K562 (cell line): ENCODE results near the gene IQUB. TPM values are rescaled to one million over a fixed set of nuclear protein-coding genes. Genes with fewer than 3 reads are reported as not detected.

Source experiments
- AFF4 ChIP-seq: sonication (generic); formaldehyde crosslinking; IDR thresholded peaks from 2 replicates; pipeline ENCODE4 v1.8.0; 2023; ENCODE audit warnings: mild to moderate bottlenecking, missing genetic modification reagents
- BACH1 ChIP-seq: fragments of 200-800 bp; sonication (Bioruptor generic); IDR thresholded peaks from 2 replicates; pipeline ENCODE4 v1.6.1; 2016; ENCODE audit warnings: missing genetic modification characterization, missing compliant biosample characterization
- CREB5 ChIP-seq: fragments of 250-450 bp; sonication (Bioruptor Pico); IDR thresholded peaks from 2 replicates; pipeline ENCODE4 v1.5.0; 2020; ENCODE audit warnings: mild to moderate bottlenecking
- ELF2 ChIP-seq: fragments of 250-450 bp; sonication (Bioruptor Pico); IDR thresholded peaks from 2 replicates; pipeline ENCODE4 v1.5.0; 2021; ENCODE audit warnings: mild to moderate bottlenecking
- EP400 ChIP-seq: fragments of 450-650 bp; IDR thresholded peaks from 2 replicates; pipeline ENCODE4 v1.6.1; 2017; ENCODE audit warnings: antibody characterized with exemption, mild to moderate bottlenecking, moderate library complexity
- GABPB1 ChIP-seq: sonication (generic); formaldehyde crosslinking; IDR thresholded peaks from 2 replicates; pipeline ENCODE4 v1.8.0; 2022; ENCODE audit warnings: mild to moderate bottlenecking, missing genetic modification reagents
- HDAC6 ChIP-seq: IDR thresholded peaks from 2 replicates; pipeline ENCODE4 v1.6.1; 2012; ENCODE audit warnings: low read depth, mild to moderate bottlenecking, control low read depth, inconsistent platforms, low read length, moderate library complexity
- HNRNPL ChIP-seq: fragments of 200-400 bp; formaldehyde crosslinking; IDR thresholded peaks from 2 replicates; pipeline ENCODE4 v1.6.1; 2017; ENCODE audit warnings: low read depth, mild to moderate bottlenecking, low read length
- MBD2 ChIP-seq: sonication (generic); IDR thresholded peaks from 2 replicates; pipeline ENCODE4 v1.6.1; 2016; ENCODE audit warnings: low read depth, borderline replicate concordance
- MXD1 ChIP-seq: fragments of 250-450 bp; sonication (Bioruptor Pico); IDR thresholded peaks from 2 replicates; pipeline ENCODE4 v1.8.0; 2021; ENCODE audit warnings: borderline replicate concordance, mild to moderate bottlenecking, moderate library complexity; ENCODE audit not compliant: poor library complexity, severe bottlenecking
- RBM14 ChIP-seq: fragments of 200-400 bp; formaldehyde crosslinking; IDR thresholded peaks from 2 replicates; pipeline ENCODE4 v1.6.1; 2018; ENCODE audit warnings: low read depth, mild to moderate bottlenecking, low read length, moderate library complexity, borderline replicate concordance; ENCODE audit not compliant: insufficient read depth
- ZBTB11 ChIP-seq, 3 experiments: fragments of 200-800 bp in 1 of 3; fragments of 250-450 bp in 1 of 3; fragments of 450-650 bp in 1 of 3; sonication (Bioruptor Pico) in 1 of 3; sonication (Bioruptor generic) in 1 of 3; formaldehyde crosslinking in 1 of 3; IDR thresholded peaks; 2 replicates each; pipeline versions ENCODE4 v1.6.1 to v1.8.0; 2016 to 2022; ENCODE audit warnings: mild to moderate bottlenecking in 2 of 3, missing genetic modification characterization in 2 of 3, missing compliant biosample characterization in 1 of 3, moderate library complexity in 1 of 3
- ZNF184 ChIP-seq: sonication (generic); formaldehyde crosslinking; IDR thresholded peaks from 2 replicates; pipeline ENCODE4 v1.5.0; 2020; ENCODE audit warnings: missing genetic modification reagents
- ZNF408 ChIP-seq: fragments of 250-450 bp; sonication (Bioruptor Pico); IDR thresholded peaks from 2 replicates; pipeline ENCODE4 v1.4.0; 2020; ENCODE audit warnings: low read depth, mild to moderate bottlenecking, moderate library complexity
- ZNF584 ChIP-seq: fragments of 200-800 bp; sonication (Bioruptor generic); IDR thresholded peaks from 2 replicates; pipeline ENCODE4 v1.6.1; 2016; ENCODE audit warnings: low read depth, mild to moderate bottlenecking, missing genetic modification characterization, missing compliant biosample characterization
- polyA plus RNA-seq, 8 experiments: library from polyadenylated mRNA; depleted of rRNA in 4 of 8; stranded (reverse) in 5 of 8; unstranded in 3 of 8; fragments of >200 nt; fragmentation: Nextera tagmentation in 2 of 8; fragmentation: Illumina TruSeq in 1 of 8; extraction: Ambion mirVana in 2 of 8; extraction: Trizol in 1 of 8; gene quantifications; 2 replicates each; pipeline versions ENCODE4 v1.2.1 to v1.2.3, GENCODE V29; 2011 to 2014; ENCODE audit warnings: inconsistent platforms in 1 of 8, missing spikeins in 1 of 8
- total RNA-seq, 7 experiments: library from RNA; depleted of rRNA in 6 of 7; stranded (reverse); fragments of >200 nt in 6 of 7; fragmentation: Illumina TruSeq in 2 of 7; extraction: Trizol in 2 of 7; gene quantifications; 2 replicates each; pipeline versions ENCODE4 v1.2.1 to v1.2.3, GENCODE V29; 2011 to 2021; ENCODE audit warnings: low replicate concordance in 1 of 7

IQUB gene
- total and polyA plus RNA-seq, 9 of the 15 experiments (the other 6 are each of a cell fraction or from before 2014, with no cell fraction given): 0.62 to 2.6 (median 1.4) TPM

- no peak for TF ChIP-seq CREB5 (CRISPR knock-in tag)
- TF ChIP-seq HNRNPL: no peak
- TF ChIP-seq MXD1 (CRISPR knock-in tag): no peak
- no peak for TF ChIP-seq BACH1 (tag)
- TF ChIP-seq ZNF408 (CRISPR knock-in tag): no peak
- peak; percentile 68; the same call in 1 of the 2 replicates for TF ChIP-seq MBD2
- no peak for TF ChIP-seq ZNF584 (CRISPR knock-in tag)
- TF ChIP-seq HDAC6: no peak
- TF ChIP-seq RBM14: no peak
- TF ChIP-seq ELF2 (CRISPR knock-in tag): no peak
- TF ChIP-seq ZBTB11 (CRISPR knock-in tag; IDR thresholded peaks at IDR 0.05): no peak; a peak in 1 of 6 replicates
- TF ChIP-seq ZNF184 (CRISPR knock-in tag): no peak
- TF ChIP-seq AFF4 (CRISPR knock-in tag): no peak
- peak; percentile 53 for TF ChIP-seq GABPB1 (CRISPR knock-in tag)
- TF ChIP-seq EP400: no peak; the same call in 1 of the 2 replicates
These were observed at the start of gene IQUB (continued) for GRCh38 chr7:123534383-123535260.
